ENCODE measurements around the gene OSGEP.

The OSGEP gene

GRCh38 chr14:20478894-20479293, 24.3 kb upstream of the OSGEP start:
- H3K9me3 ChIP-seq (ENCODE audit: low read length), result no peaks in the 10 kb centered on the region
- H3K79me2 ChIP-seq (ENCODE audit: insufficient read depth, low read length), result no peaks in the 10 kb centered on the region
- H3K9ac ChIP-seq (ENCODE audit: low read length), result no peak overlapping the region
- peaks cover 55% of the 10 kb centered on the region for H3K36me3 ChIP-seq (ENCODE audit: insufficient read depth, low read length)
- H3K9me2 ChIP-seq (ENCODE audit: low read depth, low read length), result no peaks in the 10 kb centered on the region
- H3K4me3 ChIP-seq (ENCODE audit: low read depth, low read length, poor library complexity, severe bottlenecking), result no peak overlapping the region
- H2AFZ ChIP-seq (ENCODE audit: low read length), result no peak overlapping the region
- H3F3A ChIP-seq (ENCODE audit: insufficient read depth, low read length), result no peaks in the 10 kb centered on the region
- H3K27ac ChIP-seq (ENCODE audit: low read depth, low read length, poor library complexity, severe bottlenecking), result no peak overlapping the region
- no peaks in the 10 kb centered on the region for H3K27me3 ChIP-seq (ENCODE audit: insufficient read depth, low read length)
- no peaks in the 10 kb centered on the region for H4K20me1 ChIP-seq (ENCODE audit: insufficient read depth, low read length)
- TF ChIP-seq EZH2 (IDR thresholded peaks at IDR 0.05; ENCODE audit: borderline replicate concordance, low read length), result no peak
- TF ChIP-seq CTCF (IDR thresholded peaks at IDR 0.05; ENCODE audit: low read length), result no peak
- no peak overlapping the region for H3K4me2 ChIP-seq (ENCODE audit: low read length)
- no peaks in the 10 kb centered on the region for H3K4me1 ChIP-seq (ENCODE audit: insufficient read depth, low read length, severe bottlenecking)

GRCh38 chr14:20477211-20477876, 22.7 kb upstream of the OSGEP start:
- Histone ChIP-seq H3K4me3 (ENCODE audit: low read depth, low read length, poor library complexity, severe bottlenecking) (no peak overlapping the region), H3F3A (ENCODE audit: insufficient read depth, low read length) (no peaks in the 10 kb centered on the region), H3K36me3 (ENCODE audit: insufficient read depth, low read length) (peaks cover 70% of the 10 kb centered on the region), H3K9me3 (ENCODE audit: low read length) (no peaks in the 10 kb centered on the region), H3K9ac (ENCODE audit: low read length) (no peak overlapping the region), H3K4me1 (ENCODE audit: insufficient read depth, low read length, severe bottlenecking) (no peaks in the 10 kb centered on the region), H3K27ac (ENCODE audit: low read depth, low read length, poor library complexity, severe bottlenecking) (peak overlapping the region; percentile 22), H2AFZ (ENCODE audit: low read length) (no peak overlapping the region), H4K20me1 (ENCODE audit: insufficient read depth, low read length) (no peaks in the 10 kb centered on the region), H3K4me2 (ENCODE audit: low read length) (no peak overlapping the region), H3K79me2 (ENCODE audit: insufficient read depth, low read length) (no peaks in the 10 kb centered on the region), H3K27me3 (ENCODE audit: insufficient read depth, low read length) (no peaks in the 10 kb centered on the region), H3K9me2 (ENCODE audit: low read depth, low read length) (no peaks in the 10 kb centered on the region)
- TF ChIP-seq CTCF (IDR thresholded peaks at IDR 0.05; ENCODE audit: low read length) (no peak), EZH2 (IDR thresholded peaks at IDR 0.05; ENCODE audit: borderline replicate concordance, low read length) (no peak)

GRCh38 chr14:20476776-20477175, 22.2 kb upstream of the OSGEP start:
- Histone ChIP-seq H3K36me3 (ENCODE audit: insufficient read depth, low read length) (peaks cover 76% of the 10 kb centered on the region), H3K27me3 (ENCODE audit: insufficient read depth, low read length) (no peaks in the 10 kb centered on the region), H3K4me3 (ENCODE audit: low read depth, low read length, poor library complexity, severe bottlenecking) (no peak overlapping the region), H2AFZ (ENCODE audit: low read length) (no peak overlapping the region), H3K4me1 (ENCODE audit: insufficient read depth, low read length, severe bottlenecking) (peaks cover 4% of the 10 kb centered on the region), H3K4me2 (ENCODE audit: low read length) (no peak overlapping the region), H3K9me2 (ENCODE audit: low read depth, low read length) (no peaks in the 10 kb centered on the region), H4K20me1 (ENCODE audit: insufficient read depth, low read length) (no peaks in the 10 kb centered on the region), H3K9ac (ENCODE audit: low read length) (no peak overlapping the region), H3K27ac (ENCODE audit: low read depth, low read length, poor library complexity, severe bottlenecking) (peak overlapping the region; percentile 22), H3K79me2 (ENCODE audit: insufficient read depth, low read length) (peaks cover 1% of the 10 kb centered on the region; the same call in 1 of the 2 replicates), H3F3A (ENCODE audit: insufficient read depth, low read length) (no peaks in the 10 kb centered on the region), H3K9me3 (ENCODE audit: low read length) (no peaks in the 10 kb centered on the region)
- no peak for TF ChIP-seq CTCF (IDR thresholded peaks at IDR 0.05; ENCODE audit: low read length)
- no peak for TF ChIP-seq EZH2 (IDR thresholded peaks at IDR 0.05; ENCODE audit: borderline replicate concordance, low read length)
